NB4 (cell line): ENCODE data around the gene SLC16A13.

Experiments used
- CTCF ChIP-seq: IDR thresholded peaks from one replicate; pipeline ENCODE4 v1.5.1; 2012; ENCODE audit warnings: low read depth, low read length
- MAX ChIP-seq: IDR thresholded peaks from 2 replicates; pipeline ENCODE4 v1.6.1; 2011; ENCODE audit warnings: low read depth, low read length
- MYC ChIP-seq: IDR thresholded peaks from 2 replicates; pipeline ENCODE4 v1.6.1; 2011; ENCODE audit warnings: low read depth, low read length
- POLR2A ChIP-seq: IDR thresholded peaks from 2 replicates; pipeline ENCODE4 v1.6.1; 2011; ENCODE audit warnings: mild to moderate bottlenecking; ENCODE audit not compliant: insufficient read length; ENCODE audit errors: extremely low read depth

- TF ChIP-seq POLR2A (no peak), CTCF (no peak), MAX (no peak), MYC (no peak)
These were observed 32.5 kb downstream of the SLC16A13 start for GRCh38 chr17:7068268-7068667.
